ENCODE measurements around the gene RIPOR3.
"Not testable (repeated sequence)": the region's sequence is repeated elsewhere in the genome, so short reads cannot be mapped to it uniquely, and the experiment has no call there.

The RIPOR3 gene

GRCh38 chr20:50632701-50633100, 58.6 kb downstream of the RIPOR3 start:
- no peak for DNase-seq (ENCODE audit: low spot score)

DNA sequence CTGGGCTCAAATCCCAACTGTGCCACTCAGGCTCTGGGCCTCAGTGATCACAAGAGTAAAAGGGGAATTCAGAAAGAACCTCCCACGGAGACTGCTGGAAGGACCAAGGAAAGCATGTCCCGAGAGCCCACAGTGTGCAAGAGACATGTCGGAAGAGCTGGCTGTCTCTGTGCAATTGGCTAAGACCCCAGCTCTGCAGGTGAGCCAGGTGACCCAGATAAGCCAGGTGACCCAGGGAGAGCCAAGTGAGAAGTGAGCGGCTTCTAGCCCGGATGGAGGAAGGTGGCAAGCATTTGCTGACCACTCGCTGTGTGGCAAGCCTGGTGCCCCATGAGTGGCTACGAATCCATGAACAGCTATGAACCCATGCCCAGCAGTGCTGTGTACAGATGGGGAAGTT, 59.1 kb downstream of the RIPOR3 start:
- no peak for DNase-seq (ENCODE audit: low spot score)

DNA sequence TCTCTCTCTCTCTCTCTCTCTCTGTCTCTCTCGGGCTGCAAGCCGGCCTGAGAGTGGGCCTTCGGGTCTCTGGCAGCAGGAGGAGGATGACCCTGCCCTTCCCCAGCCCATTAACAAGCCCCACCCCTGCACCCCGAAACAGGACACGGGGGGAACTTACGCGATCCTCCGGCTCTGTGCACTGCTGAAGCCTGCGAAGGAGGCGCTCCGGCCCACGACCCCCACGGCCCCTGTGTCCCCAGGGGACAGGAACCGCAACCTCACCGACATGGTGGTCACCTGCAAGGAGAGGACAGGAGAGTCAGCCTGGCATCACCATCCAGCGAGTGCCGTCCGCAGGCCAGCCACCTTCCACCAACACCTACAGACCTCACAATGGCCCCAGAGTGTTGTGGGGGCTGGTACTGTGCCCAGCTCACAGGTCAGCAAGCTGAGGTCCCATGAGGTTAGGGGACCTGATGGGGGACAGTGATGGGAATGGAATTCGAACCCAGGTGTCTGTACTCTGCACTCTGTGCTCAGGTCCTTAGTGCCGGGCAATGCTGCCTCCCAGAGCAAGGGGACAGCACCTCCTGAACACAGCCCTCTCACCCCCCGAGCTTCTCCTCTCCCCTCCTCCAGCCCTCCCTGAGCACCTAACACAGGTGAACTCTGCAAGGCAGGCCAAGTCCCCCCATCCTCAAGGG, 60.6 kb downstream of the RIPOR3 start:
- no peak for DNase-seq (ENCODE audit: low spot score)

- no peak for DNase-seq (ENCODE audit: low spot score)
Observed at GRCh38 chr20:50629670-50630045, 61.7 kb downstream of the RIPOR3 start.

DNA sequence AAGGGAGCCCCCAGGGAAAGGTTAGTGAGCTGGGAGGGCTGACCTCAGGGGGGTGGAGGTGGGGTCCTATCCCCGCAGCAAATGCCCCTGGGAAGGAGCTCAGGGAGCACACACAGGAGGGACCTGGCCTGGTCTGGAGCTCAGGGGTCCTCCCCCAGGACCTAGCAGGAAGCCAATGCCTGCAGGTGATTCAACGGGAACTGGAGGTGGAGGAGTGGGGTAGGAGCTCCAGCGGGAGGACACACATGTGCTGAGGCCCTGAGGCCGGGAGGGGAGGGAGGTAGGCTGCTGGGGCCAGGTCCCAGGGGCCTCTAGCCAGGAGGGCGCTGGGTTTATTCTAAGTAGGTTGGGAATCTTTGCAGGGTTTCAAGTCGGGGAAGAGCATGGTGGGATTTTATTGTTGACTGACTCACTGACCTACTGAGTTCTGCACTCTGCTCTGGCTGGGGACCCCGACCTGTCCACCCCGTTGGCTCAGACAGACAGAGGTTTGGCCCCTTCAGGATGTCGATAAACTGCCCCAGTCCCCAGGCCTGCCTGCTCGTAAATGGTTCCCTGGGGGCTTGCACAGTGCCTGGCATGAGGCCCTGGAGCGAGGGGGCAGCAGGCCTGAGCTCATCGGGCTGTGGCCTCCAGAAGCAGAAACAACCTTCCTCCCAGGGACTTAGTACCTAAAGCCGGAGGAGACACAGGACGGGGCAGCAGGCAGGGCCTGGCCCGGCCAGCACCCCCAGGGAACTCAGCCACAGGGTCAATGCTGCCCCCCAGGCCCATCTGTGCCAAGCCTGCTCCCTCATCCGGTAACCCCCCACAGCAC, 62.3 kb downstream of the RIPOR3 start:
- no peak for DNase-seq (ENCODE audit: low spot score)

DNA sequence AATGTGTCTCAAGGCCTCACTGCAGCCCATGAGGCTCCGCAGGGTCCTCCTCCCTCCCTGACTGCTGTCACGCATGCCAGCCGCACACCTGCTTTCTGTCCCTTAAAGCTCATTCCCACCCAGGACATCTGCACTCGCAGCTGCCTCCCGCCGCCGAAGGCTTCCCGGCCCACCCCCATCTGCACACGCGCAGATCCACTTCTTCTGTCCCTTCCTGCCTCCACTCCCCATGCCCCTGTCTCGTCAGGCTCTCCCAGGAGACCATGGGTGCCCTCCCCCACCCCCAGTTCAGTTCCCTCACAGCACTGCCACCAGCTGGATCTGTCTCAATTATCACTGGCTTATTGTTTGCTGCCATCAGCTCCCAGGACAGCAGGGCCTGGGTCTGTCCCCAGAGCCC, 63.0 kb downstream of the RIPOR3 start:
- DNase-seq (ENCODE audit: low spot score): no peak

DNA sequence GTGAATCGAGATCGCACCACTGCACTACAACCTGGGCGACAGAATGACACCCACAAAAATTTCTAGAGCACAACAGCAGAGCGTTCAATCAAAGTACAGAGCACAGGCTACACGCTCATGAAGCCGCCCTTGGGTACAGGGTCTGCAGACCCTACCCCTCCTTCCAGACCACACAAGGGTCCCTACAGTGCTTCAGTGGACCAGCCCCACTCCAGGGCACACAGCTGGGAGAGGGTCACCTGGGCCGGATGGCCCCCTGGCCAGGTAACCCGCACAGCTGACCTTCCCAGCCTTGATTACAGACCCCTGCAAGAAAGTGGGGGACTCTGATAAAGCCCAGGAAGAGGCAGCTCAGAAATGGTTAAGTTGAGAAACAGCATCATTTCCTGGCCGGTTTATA, 63.6 kb downstream of the RIPOR3 start:
- no peak for DNase-seq (ENCODE audit: low spot score)

- DNase-seq (ENCODE audit: low spot score): no peak
Observed at GRCh38 chr20:50625986-50626677, 65.2 kb downstream of the RIPOR3 start.

GRCh38 chr20:50624351-50625016, 66.9 kb downstream of the RIPOR3 start:
- DNase-seq (ENCODE audit: low spot score): no peak

DNA sequence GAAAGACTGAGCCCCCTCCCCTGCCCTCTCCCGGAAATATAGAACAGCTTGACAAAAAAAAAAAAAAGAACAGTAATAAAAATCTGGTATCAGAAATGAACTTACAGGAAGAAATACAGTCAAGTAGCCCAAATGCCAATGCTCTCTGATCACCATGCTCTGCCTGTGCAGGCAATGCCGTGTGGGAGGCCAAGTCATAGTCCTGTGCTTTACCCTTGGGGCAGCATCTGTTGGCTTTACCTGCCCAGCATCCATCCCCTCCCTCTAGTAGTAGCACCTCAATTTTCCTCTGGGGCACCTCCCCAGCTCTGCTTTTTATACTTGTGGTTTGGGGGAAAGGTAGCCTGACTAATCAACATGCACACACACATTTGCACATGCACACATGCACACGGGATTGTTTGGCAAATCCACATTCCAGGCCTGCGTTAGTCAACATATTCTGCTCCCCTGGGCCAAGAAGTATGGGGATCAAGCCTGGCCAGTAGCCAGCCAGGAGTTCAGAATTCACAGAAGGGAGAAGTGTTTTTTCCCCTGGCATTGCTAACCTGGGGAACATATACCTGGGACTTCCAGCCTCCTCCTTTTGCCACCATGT, 70.2 kb downstream of the RIPOR3 start:
- DNase-seq (ENCODE audit: low spot score): no peak

- DNase-seq (ENCODE audit: low spot score): not testable (repeated sequence)
Observed at GRCh38 chr20:50620459-50620858, 70.9 kb downstream of the RIPOR3 start.

- DNase-seq (ENCODE audit: low spot score): no peak
Observed at GRCh38 chr20:50618537-50618936, 72.8 kb downstream of the RIPOR3 start.

- DNase-seq (ENCODE audit: low spot score): no peak
Observed at GRCh38 chr20:50617022-50617421, 74.3 kb downstream of the RIPOR3 start.

- DNase-seq (ENCODE audit: low spot score): no peak
Observed at GRCh38 chr20:50615407-50615806, 75.9 kb downstream of the RIPOR3 start.

GRCh38 chr20:50613438-50614169, 77.7 kb downstream of the RIPOR3 start:
- no peak for DNase-seq (ENCODE audit: low spot score)

DNA sequence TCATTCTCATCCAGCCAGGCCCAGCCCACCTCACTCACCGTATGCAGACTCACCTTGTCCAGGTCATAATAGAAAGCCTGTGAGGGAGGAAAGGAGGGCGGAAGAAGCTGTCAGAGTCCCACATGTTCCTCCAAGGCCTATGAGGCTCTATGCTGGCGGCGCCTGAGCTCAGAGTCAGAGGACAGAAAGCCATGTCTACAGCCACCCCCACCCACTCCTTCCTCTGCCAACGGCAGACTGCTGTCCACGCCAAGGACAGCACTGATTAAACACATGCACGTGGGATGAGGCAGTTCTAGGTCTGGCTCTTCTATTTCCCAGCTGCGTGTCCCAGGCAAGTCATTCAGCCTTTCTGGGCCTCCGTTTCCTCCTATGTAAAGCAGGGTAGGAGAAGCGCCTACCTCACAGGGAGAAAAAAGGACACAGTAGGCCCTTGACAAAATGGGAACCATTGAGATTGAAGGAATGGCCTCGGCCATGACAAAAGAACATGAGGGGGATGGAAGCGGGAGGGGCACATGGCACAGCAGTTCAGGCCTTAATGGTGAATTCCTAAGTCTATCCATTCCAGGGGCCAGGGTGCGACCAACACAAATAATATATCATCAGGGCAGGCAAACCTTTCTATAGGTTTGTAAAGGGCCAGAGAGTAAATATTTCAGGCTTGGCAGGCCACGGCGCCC, 80.1 kb downstream of the RIPOR3 start:
- no peak for DNase-seq (ENCODE audit: low spot score)

GRCh38 chr20:50610212-50610718, 81.1 kb downstream of the RIPOR3 start:
- DNase-seq (ENCODE audit: low spot score): no peak

DNA sequence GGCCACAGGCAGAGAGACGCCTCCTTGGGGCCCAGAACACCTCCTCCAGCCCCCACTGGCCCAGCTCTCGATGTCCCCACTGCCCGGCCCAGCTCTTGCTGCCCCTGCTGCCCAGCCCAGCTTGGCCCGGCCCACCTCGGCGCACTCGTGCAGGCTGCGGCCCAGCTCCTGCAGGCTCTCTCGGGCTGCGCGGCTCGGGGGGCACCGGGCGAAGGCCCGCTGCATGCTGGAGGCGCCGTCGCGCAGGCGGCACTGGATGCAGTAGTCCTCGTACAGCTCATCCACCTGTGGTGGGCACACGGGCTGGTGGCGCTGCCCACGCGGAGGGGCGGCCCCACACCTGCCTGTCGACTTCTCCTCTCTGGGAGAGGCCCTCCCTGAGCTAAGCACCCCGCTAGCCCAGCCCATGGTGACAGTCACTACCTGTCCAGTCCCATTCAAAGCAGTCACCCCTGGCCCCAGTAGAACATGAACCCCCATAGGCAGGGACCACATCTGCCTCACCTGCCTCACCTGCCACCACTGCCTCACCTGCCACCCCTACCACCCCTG, 81.8 kb downstream of the RIPOR3 start:
- no peak for DNase-seq (ENCODE audit: low spot score)

DNA sequence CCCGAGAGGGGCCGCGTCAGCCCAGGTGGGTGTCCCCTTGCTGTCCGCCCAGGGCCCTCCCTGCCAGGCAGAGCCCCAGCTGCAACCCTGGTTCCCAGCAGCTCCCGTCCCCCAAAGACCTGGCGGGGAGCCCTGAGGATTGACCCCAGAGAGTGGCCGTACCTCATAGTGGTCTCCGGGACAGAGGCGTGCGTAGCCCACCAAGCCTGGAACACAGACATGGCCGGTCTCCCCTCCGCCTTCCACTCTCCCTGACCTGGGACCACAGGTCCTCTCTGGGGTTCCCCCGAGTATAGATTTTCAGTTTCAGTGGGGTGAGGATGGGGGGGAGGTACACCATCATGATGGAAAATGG, 82.6 kb downstream of the RIPOR3 start:
- DNase-seq (ENCODE audit: low spot score): no peak

All from LoVo (cell line).